Measurements from ENCODE around the gene HABP4.

The HABP4 gene, protein sequence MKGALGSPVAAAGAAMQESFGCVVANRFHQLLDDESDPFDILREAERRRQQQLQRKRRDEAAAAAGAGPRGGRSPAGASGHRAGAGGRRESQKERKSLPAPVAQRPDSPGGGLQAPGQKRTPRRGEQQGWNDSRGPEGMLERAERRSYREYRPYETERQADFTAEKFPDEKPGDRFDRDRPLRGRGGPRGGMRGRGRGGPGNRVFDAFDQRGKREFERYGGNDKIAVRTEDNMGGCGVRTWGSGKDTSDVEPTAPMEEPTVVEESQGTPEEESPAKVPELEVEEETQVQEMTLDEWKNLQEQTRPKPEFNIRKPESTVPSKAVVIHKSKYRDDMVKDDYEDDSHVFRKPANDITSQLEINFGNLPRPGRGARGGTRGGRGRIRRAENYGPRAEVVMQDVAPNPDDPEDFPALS

DNA sequence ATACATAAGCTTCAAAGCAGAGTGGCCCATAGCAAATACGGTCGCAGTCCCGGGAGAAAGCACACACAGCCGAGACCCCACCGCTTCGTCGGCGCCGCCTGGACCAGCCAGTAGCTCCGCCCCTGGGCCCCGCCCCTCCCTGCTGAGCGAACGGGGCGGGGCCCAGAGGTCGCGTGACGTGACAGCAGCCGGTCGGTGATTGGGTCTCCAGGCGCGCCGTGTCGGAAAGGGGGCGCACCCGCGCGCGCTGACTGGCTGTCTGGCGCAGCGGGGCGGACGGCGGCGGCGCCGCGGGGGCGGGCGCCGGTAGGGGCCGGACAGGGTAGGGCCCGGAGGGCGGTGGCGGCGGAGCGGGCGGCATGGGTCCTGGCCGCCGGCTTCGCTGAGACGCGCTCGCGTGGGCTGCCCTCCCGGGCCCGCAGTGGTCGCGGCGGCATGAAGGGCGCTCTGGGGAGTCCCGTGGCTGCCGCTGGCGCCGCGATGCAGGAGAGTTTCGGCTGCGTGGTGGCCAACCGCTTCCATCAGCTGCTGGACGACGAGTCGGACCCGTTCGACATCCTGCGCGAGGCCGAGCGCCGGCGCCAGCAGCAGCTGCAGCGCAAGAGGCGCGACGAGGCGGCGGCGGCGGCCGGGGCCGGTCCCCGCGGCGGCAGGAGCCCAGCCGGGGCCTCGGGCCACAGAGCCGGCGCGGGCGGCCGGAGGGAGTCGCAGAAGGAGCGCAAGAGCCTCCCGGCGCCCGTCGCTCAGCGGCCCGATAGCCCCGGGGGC lies at the start of gene HABP4:
TSS of gene HABP4 (plus strand) at position 325 of the 768 bp plus-strand sequence. CDS start at position 436, 111 bp downstream.
- Histone ChIP-seq H3K27me3 (ENCODE audit: control insufficient read depth, insufficient read depth, low read length) (peaks cover 34% of the 10 kb centered on the region), H3K4me1 (ENCODE audit: control insufficient read depth, low read depth, low read length) (peaks cover 5% of the 10 kb centered on the region), H3K9ac (ENCODE audit: low read length) (peak within 1 kb of the TSS; percentile 18), H3K9me3 (ENCODE audit: control insufficient read depth, low read depth, low read length) (no peaks in the 10 kb centered on the region), H3K4me3 (ENCODE audit: low read length) (peak within 1 kb of the TSS; percentile 73), H3K27ac (ENCODE audit: low read length) (no peak within 1 kb of the TSS), H3K36me3 (ENCODE audit: control insufficient read depth, low read depth, low read length) (no peaks in the 10 kb centered on the region)

DNA sequence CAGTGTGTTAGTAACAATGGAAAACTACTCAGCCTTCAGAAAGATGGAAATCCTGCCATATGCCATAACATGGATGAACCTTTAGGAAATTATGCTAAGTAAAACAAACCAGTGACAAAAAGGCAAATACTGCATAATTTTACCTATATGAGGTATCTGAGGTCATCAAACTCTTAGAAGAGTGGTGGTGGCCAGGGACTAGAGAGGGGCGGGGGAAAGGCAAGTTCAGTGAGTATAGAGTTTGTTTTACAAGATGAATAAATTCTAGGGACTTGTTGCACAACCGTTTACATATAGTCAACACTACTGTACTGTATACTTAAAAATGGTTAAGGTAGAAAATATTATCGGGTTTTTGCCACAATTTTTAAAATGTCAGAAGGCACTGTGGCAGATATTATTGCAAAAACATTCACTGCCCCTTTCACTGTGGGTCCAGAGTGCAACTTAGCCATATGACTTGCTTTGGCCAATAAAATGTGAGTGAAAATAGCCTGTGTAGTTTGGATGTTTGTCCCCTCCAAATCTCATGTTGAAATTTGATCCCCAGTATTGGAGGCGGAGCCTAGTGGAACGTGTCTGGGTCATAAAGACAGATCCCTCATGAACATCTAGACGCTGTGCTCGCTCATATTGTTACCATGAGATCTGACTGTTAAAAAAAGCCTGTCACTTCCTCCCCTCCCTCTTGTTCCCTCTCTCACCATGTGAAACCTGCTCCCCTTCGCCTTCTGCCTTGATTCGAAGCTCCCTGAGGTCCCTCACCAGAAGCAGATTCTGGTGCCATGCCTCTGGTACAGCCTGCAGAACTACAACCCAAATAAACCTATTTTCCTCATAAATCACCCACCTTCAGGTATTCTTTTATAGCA lies 41.3 kb upstream of the HABP4 start:
- H3K9ac ChIP-seq (ENCODE audit: low read length): no peak overlapping the region
- no peak overlapping the region for H3K27ac ChIP-seq (ENCODE audit: low read length)
- peaks cover 18% of the 10 kb centered on the region for H3K4me1 ChIP-seq (ENCODE audit: control insufficient read depth, low read depth, low read length)
- no peaks in the 10 kb centered on the region for H3K27me3 ChIP-seq (ENCODE audit: control insufficient read depth, insufficient read depth, low read length)
- H3K9me3 ChIP-seq (ENCODE audit: control insufficient read depth, low read depth, low read length): no peaks in the 10 kb centered on the region
- H3K36me3 ChIP-seq (ENCODE audit: control insufficient read depth, low read depth, low read length): no peaks in the 10 kb centered on the region
- no peak overlapping the region for H3K4me3 ChIP-seq (ENCODE audit: low read length)

DNA sequence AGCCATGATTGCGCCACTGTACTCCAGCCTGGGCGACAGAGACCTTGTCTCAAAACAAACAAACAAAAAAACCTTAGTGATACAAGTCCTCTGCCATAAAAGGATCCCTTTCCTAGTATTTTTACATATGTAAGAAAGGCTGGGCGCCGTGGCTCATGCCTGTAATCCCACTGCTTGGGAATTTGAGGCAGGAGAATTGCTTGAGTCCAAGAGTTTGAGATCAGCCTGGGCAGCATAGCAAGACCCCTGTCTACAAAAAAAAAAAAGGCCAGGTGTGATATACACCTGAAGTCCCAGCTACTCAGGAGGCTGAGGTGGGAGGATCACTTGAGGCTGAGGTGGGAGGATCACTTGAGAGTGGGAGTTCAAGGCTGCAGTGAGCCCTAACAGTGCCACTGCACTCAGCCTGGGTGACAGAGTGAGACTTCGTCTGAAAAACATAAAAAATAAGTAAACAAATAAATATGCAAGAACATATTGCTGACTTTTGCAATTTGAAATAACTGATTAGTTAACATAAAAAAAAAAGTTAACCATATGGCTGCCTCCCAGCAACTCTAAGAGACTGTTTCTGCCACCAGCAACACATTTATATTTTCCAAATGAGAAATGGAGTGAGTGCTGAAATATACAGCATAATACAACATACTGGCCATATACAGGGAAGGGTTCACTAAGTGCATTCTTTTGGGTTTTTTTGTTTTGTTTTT lies 38.7 kb upstream of the HABP4 start:
- Histone ChIP-seq H3K9me3 (ENCODE audit: control insufficient read depth, low read depth, low read length) (no peaks in the 10 kb centered on the region), H3K27me3 (ENCODE audit: control insufficient read depth, insufficient read depth, low read length) (no peaks in the 10 kb centered on the region), H3K36me3 (ENCODE audit: control insufficient read depth, low read depth, low read length) (no peaks in the 10 kb centered on the region), H3K4me1 (ENCODE audit: control insufficient read depth, low read depth, low read length) (peaks cover 18% of the 10 kb centered on the region), H3K9ac (ENCODE audit: low read length) (no peak overlapping the region), H3K4me3 (ENCODE audit: low read length) (no peak overlapping the region), H3K27ac (ENCODE audit: low read length) (no peak overlapping the region)

DNA sequence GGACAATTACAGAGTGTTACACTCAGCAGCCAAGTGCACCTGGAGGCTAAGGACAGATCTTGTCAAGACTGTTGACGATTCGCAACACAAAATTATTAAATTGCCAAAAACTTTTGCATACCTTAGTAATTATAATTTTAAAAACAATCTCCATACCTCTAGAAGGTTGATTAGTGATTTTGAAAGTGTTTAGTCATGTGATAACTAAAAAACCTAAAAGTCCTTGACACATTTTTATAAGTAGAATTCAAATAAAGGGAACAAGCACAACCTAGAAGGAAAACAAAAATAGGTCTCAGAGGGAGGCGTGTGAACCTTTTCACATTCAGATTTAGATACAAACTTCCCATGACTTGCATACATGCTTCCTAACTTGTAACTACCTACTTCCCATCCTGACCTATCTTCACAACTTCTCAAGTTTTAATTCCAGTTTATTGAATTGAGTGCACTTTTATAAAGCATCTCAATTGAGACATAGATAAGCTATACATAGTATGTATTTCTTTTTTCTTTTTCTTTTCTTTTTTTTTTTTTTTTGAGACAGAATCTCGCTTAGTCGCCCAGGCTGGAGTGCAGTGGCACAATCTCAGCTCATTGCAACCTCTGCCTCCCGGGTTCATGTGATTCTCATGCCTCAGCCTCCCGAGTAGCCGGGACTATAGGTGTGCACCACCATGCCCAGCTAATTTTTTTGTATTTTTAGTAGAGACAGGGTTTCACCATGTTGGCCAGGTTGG lies 37.6 kb upstream of the HABP4 start:
- Histone ChIP-seq H3K36me3 (ENCODE audit: control insufficient read depth, low read depth, low read length) (no peaks in the 10 kb centered on the region), H3K27me3 (ENCODE audit: control insufficient read depth, insufficient read depth, low read length) (no peaks in the 10 kb centered on the region), H3K9ac (ENCODE audit: low read length) (no peak overlapping the region), H3K4me1 (ENCODE audit: control insufficient read depth, low read depth, low read length) (peaks cover 22% of the 10 kb centered on the region), H3K4me3 (ENCODE audit: low read length) (no peak overlapping the region), H3K9me3 (ENCODE audit: control insufficient read depth, low read depth, low read length) (no peaks in the 10 kb centered on the region), H3K27ac (ENCODE audit: low read length) (no peak overlapping the region)

DNA sequence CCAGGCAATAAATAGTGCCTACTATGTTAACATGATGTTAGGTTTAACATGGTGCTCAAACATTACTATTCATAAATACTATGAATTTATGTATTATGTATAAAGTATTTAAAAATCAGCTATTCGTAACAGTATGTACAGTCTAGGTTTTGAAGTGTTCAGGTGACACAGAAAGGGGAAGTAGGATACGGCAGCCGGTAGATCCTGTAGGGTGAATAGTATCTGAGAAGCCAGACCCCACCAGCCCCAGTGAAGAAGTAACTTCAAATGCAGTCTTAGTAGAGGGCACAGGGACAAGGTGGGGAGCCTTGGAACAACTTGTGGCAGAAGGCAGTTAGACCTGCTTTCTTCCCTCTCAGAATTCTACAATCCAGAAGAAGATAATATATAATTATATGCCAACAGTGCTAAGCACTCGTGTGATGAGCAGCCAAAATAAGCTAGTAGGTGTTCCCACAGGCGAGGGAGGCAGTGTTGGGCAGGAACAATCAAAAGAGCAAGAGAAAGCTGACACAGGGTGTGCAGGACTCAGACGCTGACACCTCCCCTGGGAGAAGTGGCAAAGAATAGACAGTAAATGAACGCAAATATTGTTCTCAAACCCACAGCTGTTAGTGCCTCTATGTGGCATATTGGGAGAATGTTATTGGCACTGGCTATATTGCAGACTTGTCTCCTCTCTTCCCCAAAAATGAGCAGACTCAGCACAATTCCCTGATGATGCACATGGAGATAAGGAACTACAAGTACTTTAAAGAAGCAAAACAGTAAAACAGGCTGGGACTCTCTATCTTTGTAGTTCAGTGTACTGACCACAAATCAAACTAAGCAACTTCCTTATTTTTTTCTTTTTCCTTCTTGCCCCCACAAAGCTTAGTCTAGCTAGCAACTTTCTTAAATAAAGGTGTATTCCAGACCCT lies 36.4 kb upstream of the HABP4 start:
- H3K4me3 ChIP-seq (ENCODE audit: low read length): no peak overlapping the region
- no peak overlapping the region for H3K27ac ChIP-seq (ENCODE audit: low read length)
- no peaks in the 10 kb centered on the region for H3K36me3 ChIP-seq (ENCODE audit: control insufficient read depth, low read depth, low read length)
- H3K9ac ChIP-seq (ENCODE audit: low read length): no peak overlapping the region
- peaks cover 18% of the 10 kb centered on the region for H3K4me1 ChIP-seq (ENCODE audit: control insufficient read depth, low read depth, low read length)
- no peaks in the 10 kb centered on the region for H3K9me3 ChIP-seq (ENCODE audit: control insufficient read depth, low read depth, low read length)
- H3K27me3 ChIP-seq (ENCODE audit: control insufficient read depth, insufficient read depth, low read length): no peaks in the 10 kb centered on the region

DNA sequence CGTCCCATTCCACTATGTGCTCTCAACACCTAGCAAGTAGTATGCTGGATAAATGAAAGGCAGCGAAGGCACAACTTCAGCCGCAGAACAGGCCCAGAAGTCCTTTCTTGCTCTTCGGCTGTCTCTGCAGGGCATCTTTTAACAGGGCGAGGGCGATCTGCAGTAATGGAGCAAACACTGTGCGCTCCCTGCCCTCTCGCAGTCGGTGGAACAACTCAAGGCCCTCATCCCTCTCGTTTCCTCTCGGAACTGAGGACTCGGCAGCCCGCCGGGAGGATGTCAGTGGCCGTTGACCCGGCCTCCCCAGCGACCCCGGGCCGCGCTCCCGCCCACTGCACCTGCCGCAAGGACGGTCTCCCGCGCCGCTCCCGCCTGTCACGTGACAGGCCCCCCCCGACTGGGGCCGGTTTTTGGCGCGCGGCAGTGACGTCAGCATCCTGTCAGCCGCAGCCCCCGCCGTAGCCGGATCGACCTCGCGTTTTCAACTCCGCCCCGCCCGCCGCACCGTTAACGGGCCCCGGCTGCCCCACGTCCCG lies 32.9 kb upstream of the HABP4 start:
- H3K4me3 ChIP-seq (ENCODE audit: low read length): peak overlapping the region; percentile 100

DNA sequence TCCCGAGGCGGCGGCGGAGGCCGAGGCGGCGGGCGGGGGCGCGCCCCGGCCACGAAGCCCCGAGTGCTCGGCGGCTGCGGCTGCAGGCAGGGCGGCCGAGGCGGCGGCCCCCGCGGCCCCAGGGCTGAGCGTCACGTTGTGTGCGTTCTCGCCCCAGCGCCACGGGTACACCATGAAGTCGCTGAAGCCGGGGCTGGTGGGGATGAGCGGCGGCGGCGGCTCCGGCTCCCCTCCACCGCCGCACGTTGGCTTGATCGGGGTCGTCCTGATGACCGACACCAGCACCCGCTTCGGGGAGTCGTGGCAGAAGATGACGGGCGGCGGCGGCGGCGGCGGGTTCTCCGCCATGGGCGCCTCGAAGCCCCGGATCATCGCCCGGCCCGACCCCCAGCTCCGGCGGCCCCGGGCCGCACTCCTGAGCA lies 32.3 kb upstream of the HABP4 start:
- Histone ChIP-seq H3K4me3 (ENCODE audit: low read length) (peak overlapping the region; percentile 87), H3K4me1 (ENCODE audit: control insufficient read depth, low read depth, low read length) (peaks cover 22% of the 10 kb centered on the region), H3K27ac (ENCODE audit: low read length) (no peak overlapping the region), H3K36me3 (ENCODE audit: control insufficient read depth, low read depth, low read length) (no peaks in the 10 kb centered on the region), H3K9ac (ENCODE audit: low read length) (peak overlapping the region; percentile 84), H3K27me3 (ENCODE audit: control insufficient read depth, insufficient read depth, low read length) (no peaks in the 10 kb centered on the region), H3K9me3 (ENCODE audit: control insufficient read depth, low read depth, low read length) (no peaks in the 10 kb centered on the region)

More for the DNA sequence above, 32.9 kb upstream of the HABP4 start:
- Histone ChIP-seq H3K9me3 (ENCODE audit: control insufficient read depth, low read depth, low read length) (no peaks in the 10 kb centered on the region), H3K27me3 (ENCODE audit: control insufficient read depth, insufficient read depth, low read length) (no peaks in the 10 kb centered on the region), H3K27ac (ENCODE audit: low read length) (no peak overlapping the region), H3K4me1 (ENCODE audit: control insufficient read depth, low read depth, low read length) (peaks cover 24% of the 10 kb centered on the region), H3K9ac (ENCODE audit: low read length) (peak overlapping the region; percentile 63), H3K36me3 (ENCODE audit: control insufficient read depth, low read depth, low read length) (no peaks in the 10 kb centered on the region)

DNA sequence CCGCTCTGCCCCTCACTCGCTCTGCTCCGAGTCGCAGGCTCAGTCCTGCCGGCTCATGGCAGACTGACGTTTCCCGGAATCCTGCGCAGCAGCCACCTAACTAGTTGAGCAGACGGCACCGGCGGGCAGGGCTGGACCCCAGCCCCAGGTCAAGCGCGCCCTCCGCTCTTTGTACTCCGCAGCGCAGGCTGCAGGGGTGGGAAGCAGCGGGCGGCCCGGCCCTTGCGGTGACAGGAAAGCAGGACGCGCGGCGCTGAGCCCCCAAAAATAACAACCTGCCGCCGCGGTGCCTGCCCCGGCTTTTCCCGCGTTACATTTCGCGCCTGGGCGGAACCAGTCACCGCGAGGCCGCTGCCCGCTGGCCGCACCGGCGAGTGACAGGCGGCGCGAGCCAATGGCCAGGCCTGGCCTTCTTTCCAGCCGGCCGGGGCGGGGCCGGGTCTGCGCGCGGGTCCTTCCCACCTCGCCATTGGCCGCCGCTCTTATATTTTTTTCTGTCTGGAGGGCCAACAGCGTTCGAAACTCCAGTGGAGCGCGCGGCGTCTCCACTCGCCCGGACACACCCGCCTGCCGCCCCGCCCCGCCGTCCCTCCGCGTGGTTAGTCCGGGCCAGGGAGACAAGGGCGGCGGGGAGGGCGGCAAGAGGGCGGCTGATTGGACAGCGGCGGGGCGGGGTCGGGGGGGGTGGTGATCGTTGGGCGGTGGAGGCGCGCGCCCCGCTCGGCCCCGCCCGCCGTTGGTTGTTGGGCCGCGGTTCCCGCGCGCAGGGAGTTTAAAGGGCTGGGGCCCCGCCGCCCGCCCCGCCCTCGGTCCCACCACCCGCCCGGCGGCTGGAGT lies 31.7 kb upstream of the HABP4 start, which contains the start of gene ZNF367:
TSS of gene ZNF367 (minus strand) at position 288 of the 837 bp plus-strand sequence. CDS start 338 bp downstream, outside the sequence.
- H3K9me3 ChIP-seq (ENCODE audit: control insufficient read depth, low read depth, low read length): no peaks in the 10 kb centered on the region
- peak within 1 kb of the TSS; percentile 100 for H3K4me3 ChIP-seq (ENCODE audit: low read length)
- peak within 1 kb of the TSS; percentile 85 for H3K9ac ChIP-seq (ENCODE audit: low read length)
- no peaks in the 10 kb centered on the region for H3K36me3 ChIP-seq (ENCODE audit: control insufficient read depth, low read depth, low read length)
- peaks cover 22% of the 10 kb centered on the region for H3K4me1 ChIP-seq (ENCODE audit: control insufficient read depth, low read depth, low read length)
- H3K27me3 ChIP-seq (ENCODE audit: control insufficient read depth, insufficient read depth, low read length): no peaks in the 10 kb centered on the region
- peak within 1 kb of the TSS; percentile 39 for H3K27ac ChIP-seq (ENCODE audit: low read length)

Data from iPS-18a (cell line).